ENCODE results near the gene SYNCRIP.
"Not testable (repeated sequence)": the region's sequence is repeated elsewhere in the genome, so short reads cannot be mapped to it uniquely, and the experiment has no call there.

Gene SYNCRIP

GRCh38 chr6:85669735-85670194 is 27.1 kb upstream of the SYNCRIP start:
- DNase-seq (ENCODE audit: low read depth in 2 of 2), result peak in 1 of 2 donors; percentile 17

- no peak for DNase-seq (ENCODE audit: low read depth in 2 of 2)
These were observed 19.6 kb upstream of the SYNCRIP start for GRCh38 chr6:85662251-85662650.

GRCh38 chr6:85660181-85660611 is 17.5 kb upstream of the SYNCRIP start:
- no peak for DNase-seq (ENCODE audit: low read depth in 2 of 2)

- DNase-seq (ENCODE audit: low read depth in 2 of 2), result no peak
These were observed 7.9 kb upstream of the SYNCRIP start for GRCh38 chr6:85650606-85651005.

- DNase-seq (ENCODE audit: low read depth in 2 of 2), result no peak
These were observed 1.6 kb upstream of the SYNCRIP start for GRCh38 chr6:85644279-85644762.

- peak; percentile 39 to 69 for DNase-seq (ENCODE audit: low read depth in 2 of 2)
These were observed 1.0 kb upstream of the SYNCRIP start for GRCh38 chr6:85643537-85644278.

GRCh38 chr6:85641897-85642773 is 551 bp downstream of the SYNCRIP start:
- peak; percentile 37 to 54 for DNase-seq (ENCODE audit: low read depth in 2 of 2)

- peak in 1 of 2 donors; percentile 26 for DNase-seq (ENCODE audit: low read depth in 2 of 2)
These were observed 1.2 kb downstream of the SYNCRIP start for GRCh38 chr6:85641522-85641896.

- DNase-seq (ENCODE audit: low read depth in 2 of 2), result no peak
These were observed 1.9 kb downstream of the SYNCRIP start for GRCh38 chr6:85640821-85641220.

GRCh38 chr6:85637579-85637978 is 5.1 kb downstream of the SYNCRIP start:
- DNase-seq (ENCODE audit: low read depth in 2 of 2), result no peak

- DNase-seq (ENCODE audit: low read depth in 2 of 2), result no peak
These were observed 10.3 kb downstream of the SYNCRIP start for GRCh38 chr6:85632164-85632942.

GRCh38 chr6:85631117-85631516 is 11.6 kb downstream of the SYNCRIP start:
- DNase-seq (ENCODE audit: low read depth in 2 of 2), result not testable (repeated sequence)

GRCh38 chr6:85628353-85628752 is 14.3 kb downstream of the SYNCRIP start:
- DNase-seq (ENCODE audit: low read depth in 2 of 2), result no peak

- no peak for DNase-seq (ENCODE audit: low read depth in 2 of 2)
These were observed 22.4 kb downstream of the SYNCRIP start for GRCh38 chr6:85620308-85620707.

- no peak for DNase-seq (ENCODE audit: low read depth in 2 of 2)
These were observed 27.9 kb downstream of the SYNCRIP start for GRCh38 chr6:85614780-85615179.

GRCh38 chr6:85612690-85613474 is 29.8 kb downstream of the SYNCRIP start:
- no peak for DNase-seq (ENCODE audit: low read depth in 2 of 2)

GRCh38 chr6:85610182-85610895 is 32.3 kb downstream of the SYNCRIP start:
- DNase-seq (ENCODE audit: low read depth in 2 of 2), result no peak

- DNase-seq (ENCODE audit: low read depth in 2 of 2), result no peak
These were observed 40.6 kb downstream of the SYNCRIP start for GRCh38 chr6:85602100-85602499.

GRCh38 chr6:85600713-85601313 is 41.9 kb downstream of the SYNCRIP start:
- DNase-seq (ENCODE audit: low read depth in 2 of 2), result no peak
